Body of pancreas (tissue), 4 donors: Measurements from ENCODE around the gene MRPL34.

Source experiments
- POLR2A ChIP-seq, 3 donors: fragments of 450-650 bp; IDR thresholded peaks; one replicate each; pipeline ENCODE4 v1.6.1; 2016; ENCODE audit warnings: antibody characterized with exemption in 3 of 3, mild to moderate bottlenecking in 2 of 3
- TF ChIP-seq, protein P1 (sequence below), 7 experiments: fragments of 450-650 bp in 4 of 7; fragments of 200-600 bp in 3 of 7; sonication (generic) in 3 of 7; IDR thresholded peaks; one replicate each; pipeline ENCODE4 v1.5.1; 2016 to 2019; ENCODE audit warnings: antibody characterized with exemption in 7 of 7

GRCh38 chr19:17320435-17320834 lies 14.8 kb downstream of the MRPL34 start:
- TF ChIP-seq POLR2A (IDR thresholded peaks at IDR 0.05) = no peak
- TF ChIP-seq, protein P1, sequence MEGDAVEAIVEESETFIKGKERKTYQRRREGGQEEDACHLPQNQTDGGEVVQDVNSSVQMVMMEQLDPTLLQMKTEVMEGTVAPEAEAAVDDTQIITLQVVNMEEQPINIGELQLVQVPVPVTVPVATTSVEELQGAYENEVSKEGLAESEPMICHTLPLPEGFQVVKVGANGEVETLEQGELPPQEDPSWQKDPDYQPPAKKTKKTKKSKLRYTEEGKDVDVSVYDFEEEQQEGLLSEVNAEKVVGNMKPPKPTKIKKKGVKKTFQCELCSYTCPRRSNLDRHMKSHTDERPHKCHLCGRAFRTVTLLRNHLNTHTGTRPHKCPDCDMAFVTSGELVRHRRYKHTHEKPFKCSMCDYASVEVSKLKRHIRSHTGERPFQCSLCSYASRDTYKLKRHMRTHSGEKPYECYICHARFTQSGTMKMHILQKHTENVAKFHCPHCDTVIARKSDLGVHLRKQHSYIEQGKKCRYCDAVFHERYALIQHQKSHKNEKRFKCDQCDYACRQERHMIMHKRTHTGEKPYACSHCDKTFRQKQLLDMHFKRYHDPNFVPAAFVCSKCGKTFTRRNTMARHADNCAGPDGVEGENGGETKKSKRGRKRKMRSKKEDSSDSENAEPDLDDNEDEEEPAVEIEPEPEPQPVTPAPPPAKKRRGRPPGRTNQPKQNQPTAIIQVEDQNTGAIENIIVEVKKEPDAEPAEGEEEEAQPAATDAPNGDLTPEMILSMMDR (IDR thresholded peaks at IDR 0.05) = no peak
